HEK293 (cell line): ENCODE results near the gene FLT4.

ENCODE experiments used
- CTCF ChIA-PET: fragments of 350-600 bp; formaldehyde crosslinking; extraction: SDS; loops from one replicate; lab custom pipeline; 2021; ENCODE audit warnings: antibody characterized with exemption; lab: Yijun Ruan, JAX
- POLR2A ChIA-PET: fragments of 300-600 bp; formaldehyde crosslinking; extraction: SDS; loops from one replicate; lab custom pipeline; 2020; ENCODE audit warnings: antibody characterized with exemption, inconsistent platforms; lab: Yijun Ruan, JAX
- H3K27ac ChIP-seq: fragments of 200-500 bp; sonication (Bioruptor generic); 2 replicates; pipeline ENCODE4 v1.5.1; 2014; ENCODE audit warnings: low read depth, low read length, control low read depth, inconsistent platforms; ENCODE audit errors: extremely low read depth
- H3K36me3 ChIP-seq, 2 experiments: fragments of 200-500 bp in 1 of 2; sonication (Bioruptor generic) in 1 of 2; 1 replicate in 1 of 2; 2 replicates in 1 of 2; pipeline ENCODE4 v1.5.1; 2014 to 2017; ENCODE audit warnings: inconsistent platforms in 2 of 2, low read length in 2 of 2; ENCODE audit not compliant: control insufficient read depth in 2 of 2, insufficient read depth in 1 of 2
- H3K4me1 ChIP-seq: fragments of 200-500 bp; sonication (Bioruptor generic); 2 replicates; pipeline ENCODE4 v1.5.1; 2014; ENCODE audit warnings: mild to moderate bottlenecking, low read length, inconsistent platforms; ENCODE audit not compliant: control insufficient read depth, insufficient read depth
- H3K4me3 ChIP-seq: 2 replicates; pipeline ENCODE4 v1.5.1; 2011; ENCODE audit warnings: low read depth, mild to moderate bottlenecking, control low read depth, low read length, moderate library complexity
- H3K9me3 ChIP-seq: fragments of 200-500 bp; sonication (Bioruptor generic); 2 replicates; pipeline ENCODE4 v1.5.1; 2014; ENCODE audit warnings: low read depth, low read length, inconsistent platforms; ENCODE audit not compliant: control insufficient read depth, insufficient read depth
- GLIS2 ChIP-seq: fragments of 450-650 bp; formaldehyde crosslinking; IDR thresholded peaks from 2 replicates; pipeline ENCODE4 v1.5.1; 2016; ENCODE audit warnings: missing biosample characterization, missing genetic modification characterization
- KLF1 ChIP-seq: fragments of 450-650 bp; formaldehyde crosslinking; IDR thresholded peaks from 2 replicates; pipeline ENCODE4 v1.5.1; 2016; ENCODE audit warnings: missing biosample characterization, missing genetic modification characterization
- KLF16 ChIP-seq: fragments of 450-650 bp; formaldehyde crosslinking; IDR thresholded peaks from 2 replicates; pipeline ENCODE4 v1.5.1; 2017; ENCODE audit warnings: missing biosample characterization, missing genetic modification characterization
- SCRT1 ChIP-seq: fragments of 450-650 bp; formaldehyde crosslinking; IDR thresholded peaks from 2 replicates; pipeline ENCODE4 v1.5.1; 2016; ENCODE audit warnings: missing biosample characterization, missing genetic modification characterization, borderline replicate concordance
- SP2 ChIP-seq: fragments of 450-650 bp; formaldehyde crosslinking; IDR thresholded peaks from 2 replicates; pipeline ENCODE4 v1.5.1; 2016; ENCODE audit warnings: missing biosample characterization, missing genetic modification characterization
- TRIM28 ChIP-seq: IDR thresholded peaks from 2 replicates; pipeline ENCODE4 v1.6.1; 2011; ENCODE audit warnings: low read length, control low read depth, borderline replicate concordance
- ZBTB17 ChIP-seq: fragments of 450-650 bp; formaldehyde crosslinking; IDR thresholded peaks from 2 replicates; pipeline ENCODE4 v1.5.1; 2016; ENCODE audit warnings: missing biosample characterization, missing genetic modification characterization
- ZBTB7A ChIP-seq: fragments of 450-650 bp; formaldehyde crosslinking; IDR thresholded peaks from 2 replicates; pipeline ENCODE4 v1.5.1; 2016; ENCODE audit warnings: low read depth, missing biosample characterization, missing genetic modification characterization
- ZNF169 ChIP-seq: fragments of 450-650 bp; formaldehyde crosslinking; IDR thresholded peaks from 2 replicates; pipeline ENCODE4 v1.5.1; 2016; ENCODE audit warnings: missing biosample characterization, missing genetic modification characterization
- ZNF211 ChIP-seq: fragments of 450-650 bp; formaldehyde crosslinking; IDR thresholded peaks from 2 replicates; pipeline ENCODE4 v1.5.1; 2016; ENCODE audit warnings: low read depth, missing biosample characterization, missing genetic modification characterization
- ZNF391 ChIP-seq: fragments of 450-650 bp; formaldehyde crosslinking; IDR thresholded peaks from 2 replicates; pipeline ENCODE4 v1.5.1; 2016; ENCODE audit warnings: low read depth, missing biosample characterization, missing genetic modification characterization, borderline replicate concordance
- ZNF423 ChIP-seq: fragments of 450-650 bp; formaldehyde crosslinking; IDR thresholded peaks from 2 replicates; pipeline ENCODE4 v1.5.1; 2016; ENCODE audit warnings: missing biosample characterization, missing genetic modification characterization
- ZNF510 ChIP-seq: fragments of 450-650 bp; formaldehyde crosslinking; IDR thresholded peaks from 2 replicates; pipeline ENCODE4 v1.5.1; 2018; ENCODE audit warnings: mild to moderate bottlenecking, missing genetic modification characterization, missing biosample characterization; ENCODE audit not compliant: insufficient replicate concordance
- ZNF629 ChIP-seq: fragments of 450-650 bp; formaldehyde crosslinking; IDR thresholded peaks from 2 replicates; pipeline ENCODE4 v1.5.1; 2017; ENCODE audit warnings: missing biosample characterization, missing genetic modification characterization
- ZNF670 ChIP-seq: fragments of 450-650 bp; formaldehyde crosslinking; IDR thresholded peaks from 2 replicates; pipeline ENCODE4 v1.5.1; 2016; ENCODE audit warnings: missing biosample characterization, missing genetic modification characterization, low read depth
- ZNF777 ChIP-seq: fragments of 450-650 bp; formaldehyde crosslinking; IDR thresholded peaks from 2 replicates; pipeline ENCODE4 v1.5.1; 2017; ENCODE audit warnings: missing biosample characterization, missing genetic modification characterization, borderline replicate concordance
- TF ChIP-seq, protein P1 (sequence below): fragments of 450-650 bp; IDR thresholded peaks from 2 replicates; pipeline ENCODE4 v1.5.1; 2018; ENCODE audit warnings: missing biosample characterization, missing genetic modification characterization
- TF ChIP-seq, protein P2 (sequence below): fragments of 450-650 bp; formaldehyde crosslinking; IDR thresholded peaks from 2 replicates; pipeline ENCODE4 v1.5.1; 2016; ENCODE audit warnings: missing biosample characterization, missing genetic modification characterization
- TF ChIP-seq, protein P3 (sequence below): fragments of 450-650 bp; formaldehyde crosslinking; IDR thresholded peaks from 2 replicates; pipeline ENCODE4 v1.5.1; 2016; ENCODE audit warnings: missing biosample characterization, missing genetic modification characterization

Gene FLT4

DNA sequence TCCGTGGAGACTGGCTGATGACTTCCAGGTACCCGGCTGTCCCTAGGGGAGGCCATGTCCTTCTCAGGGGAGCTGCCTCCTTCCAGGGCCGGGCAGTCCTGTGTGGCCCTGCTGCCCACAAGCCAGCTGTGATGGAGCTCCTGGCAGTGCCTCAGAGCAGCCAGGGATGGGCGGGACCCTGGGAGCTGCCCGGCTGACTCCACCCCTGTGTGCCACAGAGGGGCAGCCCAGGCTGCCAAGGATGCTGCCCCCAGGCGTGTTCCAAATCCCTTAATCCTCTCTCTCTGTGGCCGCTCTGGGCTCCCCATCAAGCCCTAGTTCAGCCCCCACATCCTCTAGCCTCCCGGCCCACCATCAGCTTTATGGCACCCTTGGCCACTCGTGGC, 51.1 kb downstream of the FLT4 start:
- TF ChIP-seq ZNF629 (tag by site-specific recombination) (no peak), GLIS2 (tag by site-specific recombination) (peak; percentile 38; the same call in 1 of the 2 replicates)
- ChIA-PET POLR2A (no interaction called here), CTCF (interaction anchor here (0.5 kb wide), 2 partner anchors 47 to 51 kb away, joined by 3 read pairs; partner anchors contain the start of gene FLT4)
- H3K27ac ChIP-seq = no peak overlapping the region
- H3K4me3 ChIP-seq = no peak overlapping the region
- no peaks in the 10 kb centered on the region for H3K4me1 ChIP-seq
- no peaks in the 10 kb centered on the region for H3K9me3 ChIP-seq
- H3K36me3 ChIP-seq = no peaks in the 10 kb centered on the region

DNA sequence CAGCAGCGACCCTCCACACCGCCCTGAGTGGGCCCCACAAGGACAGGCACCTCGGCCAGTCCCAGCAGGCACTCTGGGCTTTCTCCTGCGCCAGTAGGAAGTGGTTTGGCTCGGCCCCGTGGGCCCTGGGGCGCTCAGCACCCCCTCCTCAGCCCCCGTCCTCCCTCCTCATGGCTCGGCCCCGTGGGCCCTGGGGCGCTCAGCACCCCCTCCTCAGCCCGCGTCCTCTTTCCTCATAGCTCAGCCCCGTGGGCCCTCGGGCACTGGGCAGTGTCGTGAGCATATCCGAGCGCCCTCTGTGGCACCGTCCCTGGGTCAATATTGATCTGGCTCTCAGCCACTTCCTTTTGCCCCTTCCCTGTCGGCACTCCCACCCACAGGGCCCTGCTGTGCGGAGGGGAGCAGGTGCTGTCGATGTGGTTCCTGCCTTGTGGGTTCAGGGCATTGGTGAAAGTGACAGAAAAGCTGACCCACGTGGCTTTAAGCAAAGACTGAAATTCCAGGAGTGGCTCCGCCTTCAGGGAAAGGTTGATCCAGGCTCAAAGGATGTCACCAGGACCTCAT, 52.6 kb downstream of the FLT4 start:
- no peak for TF ChIP-seq ZNF211
- TF ChIP-seq ZNF169 = no peak
- TF ChIP-seq ZNF423 = no peak
- no peak for TF ChIP-seq SCRT1
- TF ChIP-seq, all 188 proteins: peak for 0
- no peak overlapping the region for H3K4me3 ChIP-seq
- H3K4me1 ChIP-seq = no peaks in the 10 kb centered on the region
- ChIA-PET POLR2A (interaction anchor here (1.1 kb wide), 1 partner anchor 103 kb away, joined by 3 read pairs; no protein-coding TSS in a partner anchor), CTCF (interaction anchor here (0.9 kb wide), 1 partner anchor 10 kb away, joined by 5 read pairs; no protein-coding TSS in a partner anchor)
- no peaks in the 10 kb centered on the region for H3K9me3 ChIP-seq
- H3K36me3 ChIP-seq = no peaks in the 10 kb centered on the region
- no peak overlapping the region for H3K27ac ChIP-seq

DNA sequence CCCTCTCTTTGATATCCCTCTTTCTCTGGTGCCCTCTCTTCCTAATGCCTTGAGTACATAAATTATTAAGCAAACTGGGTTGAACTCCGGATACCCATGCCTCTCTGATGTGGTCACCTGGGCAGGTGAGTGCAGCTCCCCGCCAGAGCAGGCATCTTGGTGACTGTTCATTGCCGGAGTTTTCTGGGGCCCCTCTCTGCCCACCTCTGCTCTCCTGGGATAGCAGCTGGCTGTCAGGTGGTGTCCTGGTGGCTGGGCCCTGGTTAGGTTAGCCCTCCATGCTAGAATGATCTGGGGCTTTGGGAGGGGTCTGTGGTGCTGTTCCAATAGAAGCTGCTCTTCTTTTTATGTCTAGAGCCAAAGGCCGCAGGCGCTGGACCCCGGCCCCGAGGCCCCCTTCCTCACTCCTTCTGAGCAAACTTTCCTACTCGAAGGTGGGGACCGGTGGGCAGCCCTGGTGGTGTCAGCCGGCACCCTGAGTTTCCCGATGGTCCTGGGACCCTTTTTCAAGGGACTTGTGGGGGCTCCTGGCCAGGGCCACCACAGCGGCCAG, 53.2 kb downstream of the FLT4 start:
- Histone ChIP-seq H3K27ac (no peak overlapping the region), H3K4me3 (no peak overlapping the region), H3K36me3 (no peaks in the 10 kb centered on the region), H3K4me1 (no peaks in the 10 kb centered on the region), H3K9me3 (no peaks in the 10 kb centered on the region)
- CTCF ChIA-PET = no interaction called here
- POLR2A ChIA-PET = no interaction called here
- TF ChIP-seq ZNF777 (tag by site-specific recombination) = no peak
- TF ChIP-seq ZBTB17 (tag by site-specific recombination) = no peak
- no peak for TF ChIP-seq ZNF391 (tag by site-specific recombination)
- TF ChIP-seq TRIM28 = no peak
- no peak for TF ChIP-seq KLF1 (tag by site-specific recombination)
- no peak for TF ChIP-seq SP2 (tag by site-specific recombination)
- TF ChIP-seq ZBTB7A (tag by site-specific recombination) = no peak
- TF ChIP-seq, protein P1, sequence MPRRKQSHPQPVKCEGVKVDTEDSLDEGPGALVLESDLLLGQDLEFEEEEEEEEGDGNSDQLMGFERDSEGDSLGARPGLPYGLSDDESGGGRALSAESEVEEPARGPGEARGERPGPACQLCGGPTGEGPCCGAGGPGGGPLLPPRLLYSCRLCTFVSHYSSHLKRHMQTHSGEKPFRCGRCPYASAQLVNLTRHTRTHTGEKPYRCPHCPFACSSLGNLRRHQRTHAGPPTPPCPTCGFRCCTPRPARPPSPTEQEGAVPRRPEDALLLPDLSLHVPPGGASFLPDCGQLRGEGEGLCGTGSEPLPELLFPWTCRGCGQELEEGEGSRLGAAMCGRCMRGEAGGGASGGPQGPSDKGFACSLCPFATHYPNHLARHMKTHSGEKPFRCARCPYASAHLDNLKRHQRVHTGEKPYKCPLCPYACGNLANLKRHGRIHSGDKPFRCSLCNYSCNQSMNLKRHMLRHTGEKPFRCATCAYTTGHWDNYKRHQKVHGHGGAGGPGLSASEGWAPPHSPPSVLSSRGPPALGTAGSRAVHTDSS (tag by site-specific recombination) = no peak
- TF ChIP-seq ZNF670 (tag by site-specific recombination) = no peak
- TF ChIP-seq, protein P2, sequence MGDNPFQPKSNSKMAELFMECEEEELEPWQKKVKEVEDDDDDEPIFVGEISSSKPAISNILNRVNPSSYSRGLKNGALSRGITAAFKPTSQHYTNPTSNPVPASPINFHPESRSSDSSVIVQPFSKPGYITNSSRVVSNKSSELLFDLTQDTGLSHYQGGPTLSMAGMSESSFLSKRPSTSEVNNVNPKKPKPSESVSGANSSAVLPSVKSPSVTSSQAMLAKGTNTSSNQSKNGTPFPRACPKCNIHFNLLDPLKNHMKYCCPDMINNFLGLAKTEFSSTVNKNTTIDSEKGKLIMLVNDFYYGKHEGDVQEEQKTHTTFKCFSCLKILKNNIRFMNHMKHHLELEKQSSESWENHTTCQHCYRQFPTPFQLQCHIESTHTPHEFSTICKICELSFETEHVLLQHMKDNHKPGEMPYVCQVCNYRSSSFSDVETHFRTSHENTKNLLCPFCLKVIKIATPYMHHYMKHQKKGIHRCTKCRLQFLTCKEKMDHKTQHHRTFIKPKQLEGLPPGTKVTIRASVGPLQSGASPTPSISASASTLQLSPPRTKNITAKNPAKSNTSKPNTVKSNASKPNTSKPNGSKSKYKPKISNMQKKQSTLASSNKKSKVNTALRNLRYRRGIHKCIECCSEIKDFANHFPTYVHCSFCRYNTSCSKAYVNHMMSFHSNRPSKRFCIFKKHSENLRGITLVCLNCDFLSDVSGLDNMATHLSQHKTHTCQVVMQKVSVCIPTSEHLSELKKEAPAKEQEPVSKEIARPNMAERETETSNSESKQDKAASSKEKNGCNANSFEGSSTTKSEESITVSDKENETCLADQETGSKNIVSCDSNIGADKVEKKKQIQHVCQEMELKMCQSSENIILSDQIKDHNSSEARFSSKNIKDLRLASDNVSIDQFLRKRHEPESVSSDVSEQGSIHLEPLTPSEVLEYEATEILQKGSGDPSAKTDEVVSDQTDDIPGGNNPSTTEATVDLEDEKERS (tag by site-specific recombination) = no peak
- no peak for TF ChIP-seq ZNF510
- TF ChIP-seq, protein P3, sequence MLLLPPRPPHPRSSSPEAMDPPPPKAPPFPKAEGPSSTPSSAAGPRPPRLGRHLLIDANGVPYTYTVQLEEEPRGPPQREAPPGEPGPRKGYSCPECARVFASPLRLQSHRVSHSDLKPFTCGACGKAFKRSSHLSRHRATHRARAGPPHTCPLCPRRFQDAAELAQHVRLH (tag by site-specific recombination) = no peak
- no peak for TF ChIP-seq KLF16 (tag by site-specific recombination)
